H9 (cell line): Measurements from ENCODE around the gene MGMT. TPM values are rescaled to one million over a fixed set of nuclear protein-coding genes. Genes with fewer than 3 reads are reported as not detected.
A peak's percentile ranks its signal among the peaks of the same experiment; 100 is the strongest.

Experiments
- DNase-seq: peaks from one replicate; pipeline ENCODE4 v3.0.0-alpha.2; 2017
- H2AFZ ChIP-seq: one replicate; pipeline ENCODE4 v1.6.1; 2013; ENCODE audit warnings: mild to moderate bottlenecking, low read length, control low read depth, moderate library complexity
- H2AK5ac ChIP-seq: 2 replicates; pipeline ENCODE4 v1.6.1; 2013; ENCODE audit warnings: low read length, control low read depth, mixed read lengths; ENCODE audit not compliant: insufficient read length
- H2BK120ac ChIP-seq: one replicate; pipeline ENCODE4 v1.6.1; 2013; ENCODE audit warnings: low read depth, mild to moderate bottlenecking, low read length, control low read depth, inconsistent platforms; ENCODE audit not compliant: poor library complexity, severe bottlenecking
- H2BK12ac ChIP-seq: 2 replicates; pipeline ENCODE4 v1.6.1; 2013; ENCODE audit warnings: low read length, control low read depth, mixed read lengths, low read depth; ENCODE audit not compliant: insufficient read length
- H2BK15ac ChIP-seq: 2 replicates; pipeline ENCODE4 v1.6.1; 2013; ENCODE audit warnings: low read depth, low read length, control low read depth
- H2BK20ac ChIP-seq: one replicate; pipeline ENCODE4 v1.6.1; 2013; ENCODE audit warnings: low read depth, mild to moderate bottlenecking, low read length, control low read depth, inconsistent platforms; ENCODE audit not compliant: poor library complexity, severe bottlenecking
- H2BK5ac ChIP-seq: 2 replicates; pipeline ENCODE4 v1.6.1; 2013; ENCODE audit warnings: low read length, control low read depth, mixed read lengths; ENCODE audit not compliant: insufficient read length
- H3K14ac ChIP-seq: 2 replicates; pipeline ENCODE4 v1.6.1; 2013; ENCODE audit warnings: low read length, control low read depth; ENCODE audit not compliant: insufficient read depth
- H3K18ac ChIP-seq: 2 replicates; pipeline ENCODE4 v1.6.1; 2013; ENCODE audit warnings: low read depth, mild to moderate bottlenecking, mixed read lengths, low read length, control low read depth; ENCODE audit not compliant: insufficient read length
- H3K23ac ChIP-seq: 2 replicates; pipeline ENCODE4 v1.6.1; 2013; ENCODE audit warnings: low read length, control low read depth, mixed read lengths, low read depth; ENCODE audit not compliant: insufficient read length
- H3K23me2 ChIP-seq: 2 replicates; pipeline ENCODE4 v1.6.1; 2013; ENCODE audit warnings: low read depth, mild to moderate bottlenecking, mixed read lengths, low read length, control low read depth; ENCODE audit not compliant: insufficient read length, poor library complexity, severe bottlenecking
- H3K27ac ChIP-seq: 2 replicates; pipeline ENCODE4 v1.5.1; 2013; ENCODE audit warnings: low read length, control low read depth, mixed read lengths, low read depth; ENCODE audit not compliant: insufficient read length
- H3K27me3 ChIP-seq: 2 replicates; pipeline ENCODE4 v1.6.1; 2013; ENCODE audit warnings: low read length, control low read depth, inconsistent platforms; ENCODE audit not compliant: insufficient read depth
- H3K4ac ChIP-seq: 2 replicates; pipeline ENCODE4 v1.6.1; 2013; ENCODE audit warnings: low read depth, mild to moderate bottlenecking, control low read depth, inconsistent platforms, low read length, moderate library complexity
- H3K4me1 ChIP-seq: 2 replicates; pipeline ENCODE4 v1.6.1; 2013; ENCODE audit warnings: low read length, control low read depth, inconsistent platforms; ENCODE audit not compliant: insufficient read depth
- H3K4me2 ChIP-seq: 2 replicates; pipeline ENCODE4 v1.6.1; 2013; ENCODE audit warnings: low read length, control low read depth, mixed read lengths; ENCODE audit not compliant: insufficient read length, insufficient read depth
- H3K56ac ChIP-seq: 2 replicates; pipeline ENCODE4 v1.6.1; 2013; ENCODE audit warnings: low read depth, mild to moderate bottlenecking, mixed read lengths, low read length, control low read depth; ENCODE audit not compliant: insufficient read length
- H3K79me1 ChIP-seq: 2 replicates; pipeline ENCODE4 v1.6.1; 2013; ENCODE audit warnings: low read depth, mild to moderate bottlenecking, moderate library complexity, low read length, control low read depth, inconsistent platforms; ENCODE audit not compliant: insufficient read depth, poor library complexity, severe bottlenecking
- H3K79me2 ChIP-seq: 2 replicates; pipeline ENCODE4 v1.6.1; 2013; ENCODE audit warnings: low read length, control low read depth, inconsistent platforms; ENCODE audit not compliant: insufficient read depth
- H3K9ac ChIP-seq: 2 replicates; pipeline ENCODE4 v1.6.1; 2013; ENCODE audit warnings: low read length, control low read depth, mixed read lengths; ENCODE audit not compliant: insufficient read length; ENCODE audit errors: extremely low read depth
- H3K9me3 ChIP-seq: one replicate; pipeline ENCODE4 v1.6.1; 2013; ENCODE audit warnings: low read depth, low read length, inconsistent platforms; ENCODE audit not compliant: control insufficient read depth
- H3T11ph ChIP-seq: one replicate; pipeline ENCODE4 v1.6.1; 2013; ENCODE audit warnings: mild to moderate bottlenecking, low read length, control low read depth, inconsistent platforms
- H4K20me1 ChIP-seq: one replicate; pipeline ENCODE4 v1.6.1; 2013; ENCODE audit not compliant: control insufficient read depth, insufficient read length, insufficient read depth
- H4K5ac ChIP-seq: 2 replicates; pipeline ENCODE4 v1.6.1; 2013; ENCODE audit warnings: low read depth, mild to moderate bottlenecking, mixed read lengths, low read length, control low read depth; ENCODE audit not compliant: insufficient read length
- H4K8ac ChIP-seq: replicated peaks from 2 replicates; pipeline ENCODE4 v1.6.1; 2013; ENCODE audit warnings: low read length, control low read depth, mixed read lengths, low read depth; ENCODE audit not compliant: insufficient read length
- H4K91ac ChIP-seq: 2 replicates; pipeline ENCODE4 v1.6.1; 2013; ENCODE audit warnings: low read depth, mild to moderate bottlenecking, moderate library complexity, mixed read lengths, low read length, control low read depth; ENCODE audit not compliant: insufficient read length
- H3K27ac Mint-ChIP-seq, 3 experiments: 2 replicates in 2 of 3; 3 replicates in 1 of 3; pipeline ENCODE4 v1.8.0; 2020 to 2021; ENCODE audit warnings: mixed read lengths in 3 of 3, mild to moderate bottlenecking in 1 of 3, moderate library complexity in 1 of 3
- H3K27me3 Mint-ChIP-seq: 2 replicates; pipeline ENCODE4 v1.8.0; 2021; ENCODE audit warnings: low read depth, mild to moderate bottlenecking, moderate library complexity, mixed read lengths
- H3K36me3 Mint-ChIP-seq, 3 experiments: 2 replicates in 2 of 3; 3 replicates in 1 of 3; pipeline ENCODE4 v1.8.0; 2020 to 2021; ENCODE audit warnings: low read depth in 3 of 3, mixed read lengths in 3 of 3; ENCODE audit not compliant: insufficient read depth in 1 of 3
- H3K4me1 Mint-ChIP-seq, 2 experiments: 2 replicates each; pipeline ENCODE4 v1.8.0; 2020; ENCODE audit warnings: mixed read lengths in 2 of 2
- H3K4me3 Mint-ChIP-seq, 2 experiments: 2 replicates in 1 of 2; 3 replicates in 1 of 2; pipeline ENCODE4 v1.8.0; 2020 to 2021; ENCODE audit warnings: mild to moderate bottlenecking in 2 of 2, mixed read lengths in 2 of 2, moderate library complexity in 1 of 2
- H3K9me3 Mint-ChIP-seq, 2 experiments: 2 replicates in 1 of 2; 3 replicates in 1 of 2; pipeline ENCODE4 v1.8.0; 2020; ENCODE audit warnings: mild to moderate bottlenecking in 2 of 2, mixed read lengths in 2 of 2, moderate library complexity in 1 of 2
- CTCF ChIP-seq: fragments of 200-600 bp; sonication (generic); conservative IDR thresholded peaks from 3 replicates; pipeline ENCODE4 v1.8.0; 2021; ENCODE audit warnings: antibody characterized with exemption, mild to moderate bottlenecking
- WGBS: extraction: QIAGEN DNeasy Blood & Tissue Kit; methylation state at CpG from one replicate; pipeline ENCODE4 v1.1.7; 2013; ENCODE audit warnings: missing lambda C conversion rate, low lambda C conversion rate, mixed read lengths; ENCODE audit not compliant: insufficient read length; ENCODE audit errors: extremely low coverage; 5-methylcytosine and 5-hydroxymethylcytosine counted together
- total RNA-seq: library from RNA; stranded (reverse); gene quantifications from 2 replicates; pipeline ENCODE4 v1.2.1, GENCODE V29; 2021

MGMT gene
- total RNA-seq, 1 experiment from 2014 or later, result 18.4 TPM

GRCh38 chr10:129516846-129517679 lies 50.0 kb downstream of the MGMT start:
- Histone ChIP-seq H2BK20ac (no peak overlapping the region), H2BK15ac (no peak overlapping the region), H4K20me1 (no peaks in the 10 kb centered on the region), H3K4ac (no peak overlapping the region), H3K14ac (no peak overlapping the region), H4K8ac (no peak overlapping the region), H3K4me1 (peaks cover 6% of the 10 kb centered on the region; the same call in 1 of the 2 replicates), H3K18ac (no peak overlapping the region), H3K9ac (no peak overlapping the region), H2AFZ (no peak overlapping the region), H4K5ac (no peak overlapping the region), H3K23ac (no peak overlapping the region), H3K4me2 (no peak overlapping the region), H3K56ac (no peak overlapping the region), H4K91ac (no peak overlapping the region), H3K79me1 (no peaks in the 10 kb centered on the region), H2BK120ac (no peak overlapping the region), H3K79me2 (no peaks in the 10 kb centered on the region), H2BK12ac (no peak overlapping the region), H2AK5ac (no peak overlapping the region), H3T11ph (no peak overlapping the region), H3K23me2 (no peaks in the 10 kb centered on the region), H3K9me3 (no peaks in the 10 kb centered on the region), H3K27ac (no peak overlapping the region), H2BK5ac (no peak overlapping the region), H3K27me3 (no peaks in the 10 kb centered on the region)
- peak overlapping the region in 1 of 3 experiments; percentile 61; a peak in 1 of 7 replicates for H3K27ac Mint-ChIP-seq
- H3K4me3 Mint-ChIP-seq, result no peak overlapping the region
- no CpG with 5 or more reads among the region's 26 CpGs for WGBS
- no peak for DNase-seq
- H3K9me3 Mint-ChIP-seq, result peaks cover 11 to 18% of the 10 kb centered on the region in 2 experiments; a peak in 4 of 5 replicates
- H3K27me3 Mint-ChIP-seq, result peaks cover 2% of the 10 kb centered on the region
- H3K36me3 Mint-ChIP-seq, result peaks cover 6 to 16% (median 7%) of the 10 kb centered on the region in 3 experiments; a peak in 4 of 7 replicates
- TF ChIP-seq CTCF, result no peak
- H3K4me1 Mint-ChIP-seq, result peaks cover 18 to 23% of the 10 kb centered on the region in 2 experiments
